Neural cell (in vitro differentiated cells): ENCODE measurements around the gene POLQ. TPM values are rescaled to one million over a fixed set of nuclear protein-coding genes. Genes with fewer than 3 reads are reported as not detected.

ENCODE experiments used
- H2AFZ ChIP-seq: fragments of 200-600, 300-800 bp; sonication (generic), shearing (Covaris generic); 2 replicates; pipeline ENCODE4 v1.6.0; 2014; ENCODE audit warnings: low read depth, mild to moderate bottlenecking, antibody characterized with exemption, low read length, moderate library complexity
- H3F3A ChIP-seq: fragments of 200-600 bp; shearing (Covaris generic); 2 replicates; pipeline ENCODE4 v1.6.1; 2016; ENCODE audit warnings: mild to moderate bottlenecking, moderate library complexity, mixed read lengths, antibody characterized with exemption, low read length; ENCODE audit not compliant: insufficient read depth, poor library complexity, severe bottlenecking
- H3K27ac ChIP-seq: fragments of 200-600, 300-800 bp; sonication (generic), shearing (Covaris generic); 2 replicates; pipeline ENCODE4 v1.5.1; 2014; ENCODE audit warnings: mild to moderate bottlenecking, low read length, moderate library complexity
- H3K27me3 ChIP-seq: fragments of 300-800, 200-600 bp; sonication (generic), shearing (Covaris generic); 2 replicates; pipeline ENCODE4 v1.6.0; 2014; ENCODE audit warnings: mild to moderate bottlenecking, low read depth, low read length, moderate library complexity; ENCODE audit not compliant: insufficient read depth
- H3K36me3 ChIP-seq: fragments of 300-800, 200-600 bp; sonication (generic), shearing (Covaris generic); 2 replicates; pipeline ENCODE4 v1.5.1; 2014; ENCODE audit warnings: mild to moderate bottlenecking, antibody characterized with exemption, low read length, moderate library complexity; ENCODE audit not compliant: insufficient read depth
- H3K4me2 ChIP-seq: fragments of 300-800, 200-600 bp; sonication (generic), shearing (Covaris generic); 2 replicates; pipeline ENCODE4 v1.6.0; 2014; ENCODE audit warnings: mild to moderate bottlenecking, low read length
- H3K4me3 ChIP-seq: fragments of 300-800, 200-600 bp; sonication (generic), shearing (Covaris generic); 2 replicates; pipeline ENCODE4 v1.5.1; 2014; ENCODE audit warnings: mild to moderate bottlenecking, low read length, moderate library complexity
- H3K79me2 ChIP-seq: fragments of 200-600 bp; shearing (Covaris generic); replicated peaks from 2 replicates; pipeline ENCODE4 v1.6.0; 2014; ENCODE audit warnings: mild to moderate bottlenecking, low read length, moderate library complexity; ENCODE audit not compliant: insufficient read depth
- H3K9ac ChIP-seq: fragments of 300-800, 200-600 bp; sonication (generic), shearing (Covaris generic); 2 replicates; pipeline ENCODE4 v1.6.1; 2016; ENCODE audit warnings: mild to moderate bottlenecking, low read length, mixed read lengths
- H3K9me2 ChIP-seq: fragments of 200-600 bp; shearing (Covaris generic); 2 replicates; pipeline ENCODE4 v1.6.1; 2016; ENCODE audit warnings: mild to moderate bottlenecking, low read length, mixed read lengths; ENCODE audit not compliant: insufficient read depth
- H3K9me3 ChIP-seq: fragments of 200-600, 300-800 bp; sonication (generic), shearing (Covaris generic); 2 replicates; pipeline ENCODE4 v1.6.1; 2016; ENCODE audit warnings: mild to moderate bottlenecking, mixed run types, low read length, moderate library complexity, mixed read lengths
- H4K20me1 ChIP-seq: fragments of 200-600 bp; shearing (Covaris generic); 2 replicates; pipeline ENCODE4 v1.6.1; 2016; ENCODE audit warnings: mild to moderate bottlenecking, mixed run types; ENCODE audit not compliant: insufficient read depth
- CTCF ChIP-seq: fragments of 450-650 bp; IDR thresholded peaks from 2 replicates; pipeline ENCODE4 v1.5.1; 2014; ENCODE audit warnings: antibody characterized with exemption, mild to moderate bottlenecking, moderate library complexity; ENCODE audit not compliant: poor library complexity, severe bottlenecking
- EP300 ChIP-seq: fragments of 450-650 bp; conservative IDR thresholded peaks from 2 replicates; pipeline ENCODE4 v1.6.1; 2014; ENCODE audit warnings: antibody characterized with exemption, mild to moderate bottlenecking, moderate library complexity; ENCODE audit not compliant: poor library complexity, severe bottlenecking
- EZH2 ChIP-seq: fragments of 200-600, 300-800 bp; shearing (Covaris generic), sonication (generic); IDR thresholded peaks from 2 replicates; pipeline ENCODE4 v1.6.1; 2014; ENCODE audit warnings: antibody characterized with exemption, low read length, borderline replicate concordance, mild to moderate bottlenecking; ENCODE audit not compliant: insufficient read depth, poor library complexity, severe bottlenecking
- MXI1 ChIP-seq: fragments of 450-650 bp; conservative IDR thresholded peaks from 2 replicates; pipeline ENCODE4 v1.6.1; 2014; ENCODE audit warnings: antibody characterized with exemption, mild to moderate bottlenecking; ENCODE audit not compliant: poor library complexity, severe bottlenecking
- POLR2AphosphoS5 ChIP-seq: IDR thresholded peaks from 2 replicates; pipeline ENCODE4 v1.6.1; 2012
- RAD21 ChIP-seq: fragments of 450-650 bp; conservative IDR thresholded peaks from 2 replicates; pipeline ENCODE4 v1.6.1; 2014; ENCODE audit warnings: antibody characterized with exemption, mild to moderate bottlenecking, moderate library complexity
- SMC3 ChIP-seq: fragments of 450-650 bp; conservative IDR thresholded peaks from 2 replicates; pipeline ENCODE4 v1.6.1; 2014; ENCODE audit warnings: antibody characterized with exemption, mild to moderate bottlenecking, moderate library complexity; ENCODE audit not compliant: poor library complexity
- TAF1 ChIP-seq: IDR thresholded peaks from 2 replicates; pipeline ENCODE4 v1.6.1; 2012; ENCODE audit warnings: low read depth
- polyA plus RNA-seq: library from polyadenylated mRNA; depleted of rRNA; stranded (reverse); fragments of >200 nt; gene quantifications from 2 replicates; pipeline ENCODE4 v1.2.3, GENCODE V29; 2014
- TF ChIP-seq, protein P1 (sequence below): IDR thresholded peaks from 2 replicates; pipeline ENCODE4 v1.6.1; 2012; ENCODE audit warnings: borderline replicate concordance

Gene POLQ
- polyA plus RNA-seq, 1 donor from 2014 or later = 0.10 TPM

DNA sequence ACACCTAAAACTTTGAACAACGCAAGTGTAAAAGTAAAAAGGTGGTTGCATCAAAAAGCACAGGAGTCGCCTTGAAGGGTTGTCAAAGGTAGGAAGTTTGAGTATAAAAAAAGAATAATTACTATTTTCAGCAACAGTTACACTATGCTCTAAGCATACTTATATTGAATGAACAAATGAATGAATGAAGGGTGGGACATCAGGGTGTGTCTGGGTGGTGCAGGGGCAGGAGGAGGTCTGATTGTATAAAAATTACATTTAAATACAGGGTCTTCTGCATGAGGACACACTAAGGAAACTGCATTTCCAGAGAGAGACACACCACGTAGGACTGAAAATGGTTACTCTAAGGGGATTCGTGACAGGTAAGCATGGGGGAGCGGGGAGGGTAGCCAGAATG, 21.9 kb upstream of the POLQ start, which contains the start of gene ARGFX:
Gene ARGFX (plus strand): TSS at position 301 of the 400 bp plus-strand sequence. CDS start 2,765 bp downstream, outside the sequence.
- Histone ChIP-seq H4K20me1 (no peaks in the 10 kb centered on the region), H3K79me2 (no peaks in the 10 kb centered on the region), H3F3A (no peaks in the 10 kb centered on the region), H3K27ac (no peak within 1 kb of the TSS), H3K9me2 (no peaks in the 10 kb centered on the region), H3K27me3 (no peaks in the 10 kb centered on the region), H3K4me3 (no peak within 1 kb of the TSS), H3K36me3 (no peaks in the 10 kb centered on the region), H2AFZ (no peak within 1 kb of the TSS), H3K4me2 (no peak within 1 kb of the TSS), H3K9me3 (no peaks in the 10 kb centered on the region), H3K9ac (no peak within 1 kb of the TSS)
- TF ChIP-seq POLR2AphosphoS5 = no peak

- Histone ChIP-seq H3K9me2 (no peaks in the 10 kb centered on the region), H3K4me2 (no peak overlapping the region), H3F3A (no peaks in the 10 kb centered on the region), H3K4me3 (no peak overlapping the region), H3K9me3 (no peaks in the 10 kb centered on the region), H3K36me3 (no peaks in the 10 kb centered on the region), H2AFZ (no peak overlapping the region), H4K20me1 (no peaks in the 10 kb centered on the region), H3K27me3 (no peaks in the 10 kb centered on the region), H3K27ac (no peak overlapping the region), H3K79me2 (no peaks in the 10 kb centered on the region), H3K9ac (no peak overlapping the region)
- TF ChIP-seq CTCF (no peak), POLR2AphosphoS5 (no peak), EZH2 (no peak), RAD21 (no peak), TAF1 (no peak), EP300 (no peak), MXI1 (no peak), SMC3 (no peak)
- TF ChIP-seq, protein P1, sequence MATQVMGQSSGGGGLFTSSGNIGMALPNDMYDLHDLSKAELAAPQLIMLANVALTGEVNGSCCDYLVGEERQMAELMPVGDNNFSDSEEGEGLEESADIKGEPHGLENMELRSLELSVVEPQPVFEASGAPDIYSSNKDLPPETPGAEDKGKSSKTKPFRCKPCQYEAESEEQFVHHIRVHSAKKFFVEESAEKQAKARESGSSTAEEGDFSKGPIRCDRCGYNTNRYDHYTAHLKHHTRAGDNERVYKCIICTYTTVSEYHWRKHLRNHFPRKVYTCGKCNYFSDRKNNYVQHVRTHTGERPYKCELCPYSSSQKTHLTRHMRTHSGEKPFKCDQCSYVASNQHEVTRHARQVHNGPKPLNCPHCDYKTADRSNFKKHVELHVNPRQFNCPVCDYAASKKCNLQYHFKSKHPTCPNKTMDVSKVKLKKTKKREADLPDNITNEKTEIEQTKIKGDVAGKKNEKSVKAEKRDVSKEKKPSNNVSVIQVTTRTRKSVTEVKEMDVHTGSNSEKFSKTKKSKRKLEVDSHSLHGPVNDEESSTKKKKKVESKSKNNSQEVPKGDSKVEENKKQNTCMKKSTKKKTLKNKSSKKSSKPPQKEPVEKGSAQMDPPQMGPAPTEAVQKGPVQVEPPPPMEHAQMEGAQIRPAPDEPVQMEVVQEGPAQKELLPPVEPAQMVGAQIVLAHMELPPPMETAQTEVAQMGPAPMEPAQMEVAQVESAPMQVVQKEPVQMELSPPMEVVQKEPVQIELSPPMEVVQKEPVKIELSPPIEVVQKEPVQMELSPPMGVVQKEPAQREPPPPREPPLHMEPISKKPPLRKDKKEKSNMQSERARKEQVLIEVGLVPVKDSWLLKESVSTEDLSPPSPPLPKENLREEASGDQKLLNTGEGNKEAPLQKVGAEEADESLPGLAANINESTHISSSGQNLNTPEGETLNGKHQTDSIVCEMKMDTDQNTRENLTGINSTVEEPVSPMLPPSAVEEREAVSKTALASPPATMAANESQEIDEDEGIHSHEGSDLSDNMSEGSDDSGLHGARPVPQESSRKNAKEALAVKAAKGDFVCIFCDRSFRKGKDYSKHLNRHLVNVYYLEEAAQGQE = no peak
Measured at GRCh38 chr3:121566773-121567172, 21.0 kb upstream of the POLQ start.

GRCh38 chr3:121562148-121562547, 16.4 kb upstream of the POLQ start:
- Histone ChIP-seq H4K20me1 (no peaks in the 10 kb centered on the region), H3K36me3 (no peaks in the 10 kb centered on the region), H3K9me2 (no peaks in the 10 kb centered on the region), H3K27ac (no peak overlapping the region), H2AFZ (no peak overlapping the region), H3F3A (no peaks in the 10 kb centered on the region), H3K9me3 (no peaks in the 10 kb centered on the region), H3K4me2 (no peak overlapping the region), H3K9ac (no peak overlapping the region), H3K27me3 (no peaks in the 10 kb centered on the region), H3K4me3 (no peak overlapping the region), H3K79me2 (no peaks in the 10 kb centered on the region)
- no peak for TF ChIP-seq TAF1
- no peak for TF ChIP-seq EP300
- no peak for TF ChIP-seq CTCF
- no peak for TF ChIP-seq RAD21
- TF ChIP-seq EZH2 = no peak
- TF ChIP-seq SMC3 = no peak
- TF ChIP-seq, protein P1 = no peak
- TF ChIP-seq MXI1 = no peak
- TF ChIP-seq POLR2AphosphoS5 = no peak
